Measurements from ENCODE around the gene DNM3. TPM values are rescaled to one million over a fixed set of nuclear protein-coding genes. Genes with fewer than 3 reads are reported as not detected.

The DNM3 gene
- total and polyA plus RNA-seq, 2 donors (not counting 3 experiments of a cell fraction or from before 2014, with no cell fraction given): 1.4 to 2.5 TPM

DNA sequence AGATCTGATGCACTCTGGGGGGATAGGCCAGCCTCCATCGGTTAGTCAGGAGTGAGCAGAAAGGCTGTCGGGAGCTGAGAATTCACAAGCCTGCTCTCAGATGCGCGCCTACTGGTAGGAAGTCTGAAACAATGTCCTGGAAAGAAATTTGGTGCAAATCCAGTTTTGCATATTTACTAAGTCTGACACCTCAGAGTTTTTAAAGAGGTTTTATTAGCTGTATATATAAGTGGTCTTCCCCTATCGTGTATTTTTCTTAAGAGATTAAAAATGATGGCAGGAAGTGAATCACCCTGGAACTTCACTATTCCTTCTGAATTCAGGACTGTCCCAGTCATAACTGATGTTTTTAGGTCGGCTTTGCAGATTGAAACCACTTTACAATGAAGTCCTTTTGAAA, 479.4 kb downstream of the DNM3 start:
- intact Hi-C loops (cut with micrococcal nuclease): loop anchor here (2.0 to 10.0 kb wide), 4 partner anchors 138 to 724 kb away; partner anchors contain the start of gene SUCO
- H3K9ac ChIP-seq (replicated peaks; ENCODE audit: extremely low read depth, insufficient read depth, low read length): peak overlapping the region; percentile 76
- H3K4me3 ChIP-seq (replicated peaks in 1 of 3; ENCODE audit: insufficient read depth in 1 of 3, low read depth in 1 of 3, low read length in 3 of 3): no peak overlapping the region
- H3K4me1 ChIP-seq (ENCODE audit: control insufficient read depth, extremely low read depth, insufficient read depth, low read length): peaks cover 33% of the 10 kb centered on the region
- H3K4me2 ChIP-seq (ENCODE audit: insufficient read depth, low read length): peak overlapping the region; percentile 82
- TF ChIP-seq, protein P1, sequence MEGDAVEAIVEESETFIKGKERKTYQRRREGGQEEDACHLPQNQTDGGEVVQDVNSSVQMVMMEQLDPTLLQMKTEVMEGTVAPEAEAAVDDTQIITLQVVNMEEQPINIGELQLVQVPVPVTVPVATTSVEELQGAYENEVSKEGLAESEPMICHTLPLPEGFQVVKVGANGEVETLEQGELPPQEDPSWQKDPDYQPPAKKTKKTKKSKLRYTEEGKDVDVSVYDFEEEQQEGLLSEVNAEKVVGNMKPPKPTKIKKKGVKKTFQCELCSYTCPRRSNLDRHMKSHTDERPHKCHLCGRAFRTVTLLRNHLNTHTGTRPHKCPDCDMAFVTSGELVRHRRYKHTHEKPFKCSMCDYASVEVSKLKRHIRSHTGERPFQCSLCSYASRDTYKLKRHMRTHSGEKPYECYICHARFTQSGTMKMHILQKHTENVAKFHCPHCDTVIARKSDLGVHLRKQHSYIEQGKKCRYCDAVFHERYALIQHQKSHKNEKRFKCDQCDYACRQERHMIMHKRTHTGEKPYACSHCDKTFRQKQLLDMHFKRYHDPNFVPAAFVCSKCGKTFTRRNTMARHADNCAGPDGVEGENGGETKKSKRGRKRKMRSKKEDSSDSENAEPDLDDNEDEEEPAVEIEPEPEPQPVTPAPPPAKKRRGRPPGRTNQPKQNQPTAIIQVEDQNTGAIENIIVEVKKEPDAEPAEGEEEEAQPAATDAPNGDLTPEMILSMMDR (IDR thresholded peaks at IDR 0.05; ENCODE audit: extremely low read depth in 1 of 2, insufficient read depth in 1 of 2, low read depth in 1 of 2, low read length in 2 of 2): peak in 1 of 2 donors; percentile 27
- peak; percentile 13 for TF ChIP-seq POLR2AphosphoS5 (IDR thresholded peaks at IDR 0.05; ENCODE audit: insufficient read depth, low read depth, low read length)
- peak; percentile 23 for TF ChIP-seq JUN (IDR thresholded peaks at IDR 0.05; ENCODE audit: borderline replicate concordance, insufficient read depth, insufficient read length, low read depth)
- peak; percentile 38 for TF ChIP-seq FOS (IDR thresholded peaks at IDR 0.05; ENCODE audit: borderline replicate concordance, insufficient read depth, low read length)
- TF ChIP-seq EZH2 (IDR thresholded peaks at IDR 0.05; ENCODE audit: borderline replicate concordance, low read depth, low read length, severe bottlenecking): no peak
- no peak for TF ChIP-seq POLR2A (IDR thresholded peaks at IDR 0.05; ENCODE audit: low read depth, low read length)
- TF ChIP-seq GATA2 (IDR thresholded peaks at IDR 0.05; ENCODE audit: insufficient read depth, insufficient read length, low read depth, low read length): peak; percentile 36
- H3K27ac ChIP-seq (ENCODE audit: insufficient read depth, low read depth, low read length): peak overlapping the region; percentile 78
- no peaks in the 10 kb centered on the region for H3K79me2 ChIP-seq (ENCODE audit: control insufficient read depth, insufficient read depth, low read length)
- no peaks in the 10 kb centered on the region for H3K9me1 ChIP-seq (replicated peaks; ENCODE audit: control insufficient read depth, extremely low read depth, insufficient read depth, low read length)
- H3K27me3 ChIP-seq (ENCODE audit: control insufficient read depth in 2 of 2, insufficient read depth in 2 of 2, low read length in 2 of 2): no peaks in the 10 kb centered on the region
- BruUV-seq (replicated peaks): no TSS peak
- H3K9me3 ChIP-seq (replicated peaks; ENCODE audit: control insufficient read depth, insufficient read depth, low read length): no peaks in the 10 kb centered on the region
- FAIRE-seq (peak; percentile 64), DNase-seq (ENCODE audit: low read depth, low spot score) (peak; percentile 77)
- no peaks in the 10 kb centered on the region for H4K20me1 ChIP-seq (replicated peaks; ENCODE audit: control insufficient read depth, extremely low read depth, insufficient read depth, low read length)
- POLR2A ChIA-PET: no interaction called here
- no peaks in the 10 kb centered on the region for H3K36me3 ChIP-seq (ENCODE audit: control insufficient read depth in 2 of 2, extremely low read depth in 1 of 2, insufficient read depth in 2 of 2, low read length in 2 of 2)
- H2AFZ ChIP-seq (ENCODE audit: low read depth, low read length): peak overlapping the region; percentile 85
- CTCF ChIA-PET: interaction anchor here (0.7 to 3.8 kb wide), 9 partner anchors 18 to 318 kb away, joined by 3 to 37 read pairs (median 3); no protein-coding TSS in a partner anchor
- dilution Hi-C loops (cut with MboI; ENCODE audit: extremely low pct_ligation_motif_present, low sequenced_read_pairs): no loop called here
